ENCODE results near the gene GNRHR. TPM values are rescaled to one million over a fixed set of nuclear protein-coding genes. Genes with fewer than 3 reads are reported as not detected.
"Not testable (repeated sequence)": the region's sequence is repeated elsewhere in the genome, so short reads cannot be mapped to it uniquely, and the experiment has no call there.

The GNRHR gene, protein sequence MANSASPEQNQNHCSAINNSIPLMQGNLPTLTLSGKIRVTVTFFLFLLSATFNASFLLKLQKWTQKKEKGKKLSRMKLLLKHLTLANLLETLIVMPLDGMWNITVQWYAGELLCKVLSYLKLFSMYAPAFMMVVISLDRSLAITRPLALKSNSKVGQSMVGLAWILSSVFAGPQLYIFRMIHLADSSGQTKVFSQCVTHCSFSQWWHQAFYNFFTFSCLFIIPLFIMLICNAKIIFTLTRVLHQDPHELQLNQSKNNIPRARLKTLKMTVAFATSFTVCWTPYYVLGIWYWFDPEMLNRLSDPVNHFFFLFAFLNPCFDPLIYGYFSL
- not detected for total RNA-seq

DNA sequence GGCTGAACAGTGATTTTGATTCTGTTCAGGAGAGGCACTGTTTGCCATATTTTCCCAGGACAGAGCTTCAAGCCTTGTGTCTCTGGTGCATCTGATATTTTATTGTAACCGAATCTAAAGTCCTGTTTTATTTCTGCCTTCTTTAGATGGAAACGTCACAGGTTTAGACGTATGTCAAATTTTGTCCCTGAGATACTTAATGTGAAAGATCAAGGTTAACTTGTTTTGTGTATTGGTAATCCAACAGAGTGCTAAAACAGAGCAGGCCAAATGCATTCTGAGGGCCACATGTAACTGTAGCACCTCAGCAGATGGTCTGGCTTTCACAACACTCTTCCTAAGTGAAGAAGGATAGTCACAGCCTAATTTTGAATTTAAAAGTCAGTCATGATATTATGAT lies at the start of gene GNRHR:
TSS of gene GNRHR (minus strand) at position 101 of the 400 bp plus-strand sequence. CDS start at position 48, 53 bp downstream.
- Mint-ChIP-seq H3K36me3 (no peaks in the 10 kb centered on the region), H3K27ac (no peak within 1 kb of the TSS), H3K4me1 (ENCODE audit: low read depth) (no peaks in the 10 kb centered on the region), H3K9me3 (no peaks in the 10 kb centered on the region), H3K4me3 (no peak within 1 kb of the TSS), H3K27me3 (no peaks in the 10 kb centered on the region)
- POLR2A ChIA-PET: no interaction called here
- intact Hi-C loops (cut with micrococcal nuclease): no loop called here
- CTCF ChIA-PET: no interaction called here
- DNase-seq: no peak

DNA sequence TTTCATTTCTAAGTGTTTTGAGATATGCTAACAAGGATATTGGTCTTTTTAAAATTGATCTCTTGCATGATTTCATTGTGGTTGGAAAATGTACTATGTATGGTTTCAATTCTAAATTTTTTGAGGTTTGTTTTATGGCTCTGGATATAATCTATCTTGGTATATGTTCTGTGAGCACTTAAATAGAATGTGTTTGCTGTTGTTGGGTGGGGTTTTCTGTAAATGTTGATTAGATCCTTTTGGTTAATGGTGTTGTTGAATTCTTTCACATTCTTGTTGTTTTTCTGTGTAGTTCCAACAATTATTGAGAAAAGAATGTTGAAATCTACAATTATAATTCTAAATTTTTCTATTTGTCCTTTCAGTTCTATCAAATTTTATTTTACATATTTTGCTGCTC lies 42.6 kb upstream of the GNRHR start:
- POLR2A ChIA-PET: no interaction called here
- CTCF ChIA-PET: no interaction called here
- no peaks in the 10 kb centered on the region for H3K9me3 Mint-ChIP-seq
- H3K4me3 Mint-ChIP-seq: no peak overlapping the region
- no peaks in the 10 kb centered on the region for H3K27me3 Mint-ChIP-seq
- H3K36me3 Mint-ChIP-seq: no peaks in the 10 kb centered on the region
- intact Hi-C loops (cut with micrococcal nuclease): no loop called here
- H3K4me1 Mint-ChIP-seq (ENCODE audit: low read depth): no peaks in the 10 kb centered on the region
- DNase-seq: no peak
- no peak overlapping the region for H3K27ac Mint-ChIP-seq

DNA sequence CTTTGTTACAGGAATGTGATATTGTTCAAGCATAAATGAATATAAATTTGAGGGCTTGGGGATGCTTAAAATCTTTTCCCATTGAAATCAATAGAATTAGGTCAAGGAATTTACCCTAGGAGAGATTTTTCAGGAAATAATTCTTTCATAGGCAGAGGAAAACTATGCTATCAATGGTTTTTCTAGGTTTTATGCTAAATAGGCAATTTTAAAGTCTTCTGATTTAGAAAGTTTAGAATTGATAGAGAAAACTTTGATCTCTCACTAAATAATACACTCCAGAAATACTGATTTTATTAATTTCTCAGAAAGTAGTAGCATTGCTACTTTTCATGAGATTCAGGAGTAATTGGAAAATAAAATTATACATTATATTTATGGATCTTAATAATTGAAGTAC lies 36.5 kb upstream of the GNRHR start:
- H3K9me3 Mint-ChIP-seq: no peaks in the 10 kb centered on the region
- intact Hi-C loops (cut with micrococcal nuclease): no loop called here
- POLR2A ChIA-PET: no interaction called here
- CTCF ChIA-PET: no interaction called here
- peaks cover 2% of the 10 kb centered on the region for H3K36me3 Mint-ChIP-seq
- DNase-seq: no peak
- no peak overlapping the region for H3K4me3 Mint-ChIP-seq
- H3K27me3 Mint-ChIP-seq: no peaks in the 10 kb centered on the region
- no peaks in the 10 kb centered on the region for H3K4me1 Mint-ChIP-seq (ENCODE audit: low read depth)
- no peak overlapping the region for H3K27ac Mint-ChIP-seq

DNA sequence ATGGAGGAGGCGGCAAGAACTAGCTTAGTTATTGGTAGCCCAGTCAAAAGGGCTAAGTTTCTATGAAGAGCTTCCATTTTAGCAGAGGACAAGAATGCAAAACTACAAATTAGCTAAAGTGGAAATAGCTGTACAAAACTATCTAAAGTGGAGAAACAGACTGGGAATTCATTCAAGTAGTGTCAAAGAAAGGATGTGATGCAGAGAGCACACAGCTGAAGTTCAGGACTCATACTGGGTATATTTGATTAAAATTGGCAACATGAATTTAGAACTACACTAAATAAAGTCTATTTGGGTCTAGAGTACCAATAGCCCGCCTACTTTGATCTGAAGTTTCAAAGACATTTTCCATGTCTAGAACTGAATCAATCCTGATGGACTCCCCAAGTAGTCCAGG lies 33.1 kb upstream of the GNRHR start:
- Mint-ChIP-seq H3K27me3 (no peaks in the 10 kb centered on the region), H3K9me3 (no peaks in the 10 kb centered on the region), H3K4me3 (no peak overlapping the region), H3K27ac (no peak overlapping the region), H3K36me3 (peaks cover 2% of the 10 kb centered on the region), H3K4me1 (ENCODE audit: low read depth) (no peaks in the 10 kb centered on the region)
- ChIA-PET POLR2A (no interaction called here), CTCF (no interaction called here)
- no peak for DNase-seq
- intact Hi-C loops (cut with micrococcal nuclease): no loop called here

DNA sequence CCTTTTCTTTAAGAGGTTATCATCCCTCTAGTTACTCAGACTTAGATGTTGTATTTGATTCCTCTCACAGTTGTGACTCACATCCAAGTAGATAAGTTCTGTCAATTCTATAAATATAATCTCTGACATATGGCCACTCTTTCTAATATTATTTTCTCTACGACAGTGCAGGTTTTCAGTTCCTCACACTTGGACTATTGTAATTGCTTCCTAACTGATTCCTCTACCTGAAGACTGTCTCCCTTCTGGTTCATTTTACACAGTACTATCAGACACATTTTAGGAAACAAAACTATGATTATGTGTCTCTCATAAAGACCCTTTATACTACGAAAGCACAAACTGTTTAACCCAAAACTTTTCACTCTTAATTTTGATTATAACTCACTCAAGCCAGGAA lies 31.3 kb upstream of the GNRHR start:
- no peaks in the 10 kb centered on the region for H3K9me3 Mint-ChIP-seq
- no peaks in the 10 kb centered on the region for H3K36me3 Mint-ChIP-seq
- no peaks in the 10 kb centered on the region for H3K4me1 Mint-ChIP-seq (ENCODE audit: low read depth)
- no peak overlapping the region for H3K27ac Mint-ChIP-seq
- POLR2A ChIA-PET: no interaction called here
- no peak overlapping the region for H3K4me3 Mint-ChIP-seq
- CTCF ChIA-PET: no interaction called here
- DNase-seq: no peak
- intact Hi-C loops (cut with micrococcal nuclease): no loop called here
- H3K27me3 Mint-ChIP-seq: no peaks in the 10 kb centered on the region

DNA sequence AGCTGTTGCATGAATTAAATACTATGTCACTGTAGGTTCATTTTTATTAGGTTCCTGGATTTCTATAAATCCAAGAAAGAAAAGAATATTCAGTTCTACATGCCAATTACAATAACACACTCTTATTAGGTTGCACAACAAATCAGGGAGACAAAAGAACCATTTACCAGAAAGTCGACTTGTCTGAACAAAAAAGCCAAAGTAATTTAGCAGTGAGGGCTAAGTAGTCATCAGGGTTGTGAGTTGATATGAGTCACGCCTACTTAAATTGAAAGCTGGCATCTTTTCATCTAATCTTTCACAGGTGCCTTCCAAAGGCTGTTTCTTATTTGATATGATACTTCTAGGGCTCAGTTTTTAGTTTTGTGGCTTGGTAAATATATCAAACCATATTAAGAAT lies 25.4 kb upstream of the GNRHR start:
- CTCF ChIA-PET: no interaction called here
- Mint-ChIP-seq H3K27me3 (no peaks in the 10 kb centered on the region), H3K4me3 (no peak overlapping the region), H3K4me1 (ENCODE audit: low read depth) (no peaks in the 10 kb centered on the region), H3K9me3 (no peaks in the 10 kb centered on the region), H3K27ac (no peak overlapping the region), H3K36me3 (no peaks in the 10 kb centered on the region)
- no peak for DNase-seq
- POLR2A ChIA-PET: no interaction called here
- intact Hi-C loops (cut with micrococcal nuclease): no loop called here

DNA sequence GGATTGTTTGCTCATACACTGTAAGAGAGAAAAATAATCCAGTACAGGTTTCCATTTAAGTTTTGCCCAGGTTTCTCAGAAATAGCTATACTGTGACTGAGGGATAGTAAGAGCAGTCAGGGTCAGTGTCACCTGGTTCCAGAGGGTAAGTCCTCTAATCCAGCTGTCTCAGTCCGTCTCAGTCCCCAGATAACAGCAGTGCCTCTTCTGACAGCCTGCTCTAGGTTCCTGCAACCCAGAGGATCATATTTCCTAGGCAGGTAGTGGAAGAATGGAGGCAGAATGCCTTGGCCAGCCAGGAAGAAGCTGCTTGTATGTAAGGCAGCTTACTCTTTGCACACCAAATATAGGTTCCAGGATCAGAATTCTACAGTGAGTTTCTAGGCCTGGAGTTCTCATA lies 22.6 kb upstream of the GNRHR start:
- intact Hi-C loops (cut with micrococcal nuclease): no loop called here
- Mint-ChIP-seq H3K27ac (no peak overlapping the region), H3K36me3 (no peaks in the 10 kb centered on the region), H3K9me3 (no peaks in the 10 kb centered on the region), H3K4me3 (no peak overlapping the region), H3K27me3 (no peaks in the 10 kb centered on the region), H3K4me1 (ENCODE audit: low read depth) (no peaks in the 10 kb centered on the region)
- ChIA-PET CTCF (interaction anchor here (1.3 kb wide), 1 partner anchor 30 kb away, joined by 3 read pairs; no protein-coding TSS in a partner anchor), POLR2A (no interaction called here)
- no peak for DNase-seq

DNA sequence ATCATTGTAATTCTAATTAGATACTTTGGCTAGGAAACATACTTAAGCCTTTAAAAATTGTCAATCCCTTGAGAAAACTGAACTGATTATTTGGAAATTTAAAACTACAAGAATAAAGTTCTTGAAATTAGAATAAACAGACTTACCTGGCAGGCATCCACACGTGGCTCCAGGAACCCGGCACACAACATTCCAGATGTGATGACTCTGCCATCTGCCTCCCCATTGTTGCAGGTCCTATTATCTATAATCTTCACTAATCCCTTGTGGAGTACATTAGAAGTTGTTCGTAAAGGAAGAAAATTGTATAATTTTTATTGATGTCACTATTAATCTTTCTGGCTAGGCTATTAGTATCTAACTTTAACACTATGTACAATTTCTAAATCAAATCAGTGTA lies 16.2 kb upstream of the GNRHR start:
- DNase-seq: no peak
- no peaks in the 10 kb centered on the region for H3K36me3 Mint-ChIP-seq
- H3K27me3 Mint-ChIP-seq: no peaks in the 10 kb centered on the region
- ChIA-PET POLR2A (no interaction called here), CTCF (interaction anchor here (1.2 kb wide), 1 partner anchor 24 kb away, joined by 4 read pairs; no protein-coding TSS in a partner anchor)
- intact Hi-C loops (cut with micrococcal nuclease): loop anchor here (1.0 kb wide), 1 partner anchor 27 kb away; no protein-coding TSS in a partner anchor
- H3K27ac Mint-ChIP-seq: no peak overlapping the region
- no peaks in the 10 kb centered on the region for H3K4me1 Mint-ChIP-seq (ENCODE audit: low read depth)
- no peaks in the 10 kb centered on the region for H3K9me3 Mint-ChIP-seq
- no peak overlapping the region for H3K4me3 Mint-ChIP-seq

DNA sequence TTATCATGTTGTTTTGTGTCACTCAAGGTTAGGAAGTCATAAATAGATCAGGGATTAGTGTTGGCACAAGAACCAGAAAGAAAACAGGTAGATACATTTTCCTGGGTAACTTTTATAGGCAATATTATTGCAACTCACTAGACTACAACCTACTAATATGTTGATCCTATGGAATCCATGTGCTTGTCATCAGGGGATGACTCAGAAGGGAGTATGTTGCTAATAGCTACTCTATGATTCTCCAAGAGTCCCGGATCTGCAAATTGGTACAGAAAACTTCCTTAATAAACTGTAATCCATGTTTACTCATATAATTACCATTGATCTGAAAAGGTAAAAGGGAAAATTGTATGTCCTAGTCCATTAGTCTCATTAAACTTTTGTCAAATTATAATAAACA lies 11.7 kb upstream of the GNRHR start:
- intact Hi-C loops (cut with micrococcal nuclease): no loop called here
- Mint-ChIP-seq H3K4me3 (no peak overlapping the region), H3K27me3 (no peaks in the 10 kb centered on the region), H3K9me3 (no peaks in the 10 kb centered on the region), H3K36me3 (no peaks in the 10 kb centered on the region), H3K27ac (no peak overlapping the region), H3K4me1 (ENCODE audit: low read depth) (peaks cover 4% of the 10 kb centered on the region)
- no peak for DNase-seq
- ChIA-PET POLR2A (no interaction called here), CTCF (interaction anchor here (0.6 kb wide), 1 partner anchor 47 kb away, joined by 3 read pairs; no protein-coding TSS in a partner anchor)

DNA sequence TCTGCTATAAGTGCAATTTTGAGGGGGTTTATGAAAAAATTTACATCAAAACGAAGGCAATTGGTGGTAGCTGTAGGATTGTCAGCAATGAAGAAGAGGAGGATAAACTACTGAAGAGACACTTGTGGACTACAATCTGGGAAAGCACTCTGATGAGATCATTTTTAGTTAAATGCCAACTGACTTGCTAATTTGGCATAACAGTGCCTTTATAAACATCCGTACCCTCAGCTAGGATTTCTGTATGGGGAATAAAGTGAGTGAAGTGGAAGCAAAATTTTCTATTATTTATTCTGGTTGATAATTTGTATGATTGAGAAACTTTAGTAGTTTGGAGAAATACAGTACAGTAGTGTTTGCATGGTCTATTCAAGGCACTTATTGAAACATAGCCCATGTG lies 11.2 kb upstream of the GNRHR start:
- Mint-ChIP-seq H3K4me1 (ENCODE audit: low read depth) (peaks cover 4% of the 10 kb centered on the region), H3K27ac (no peak overlapping the region), H3K27me3 (no peaks in the 10 kb centered on the region), H3K4me3 (no peak overlapping the region), H3K9me3 (no peaks in the 10 kb centered on the region), H3K36me3 (no peaks in the 10 kb centered on the region)
- POLR2A ChIA-PET: no interaction called here
- no peak for DNase-seq
- intact Hi-C loops (cut with micrococcal nuclease): no loop called here
- CTCF ChIA-PET: interaction anchor here (2.2 kb wide), 1 partner anchor 19 kb away, joined by 10 read pairs; no protein-coding TSS in a partner anchor

DNA sequence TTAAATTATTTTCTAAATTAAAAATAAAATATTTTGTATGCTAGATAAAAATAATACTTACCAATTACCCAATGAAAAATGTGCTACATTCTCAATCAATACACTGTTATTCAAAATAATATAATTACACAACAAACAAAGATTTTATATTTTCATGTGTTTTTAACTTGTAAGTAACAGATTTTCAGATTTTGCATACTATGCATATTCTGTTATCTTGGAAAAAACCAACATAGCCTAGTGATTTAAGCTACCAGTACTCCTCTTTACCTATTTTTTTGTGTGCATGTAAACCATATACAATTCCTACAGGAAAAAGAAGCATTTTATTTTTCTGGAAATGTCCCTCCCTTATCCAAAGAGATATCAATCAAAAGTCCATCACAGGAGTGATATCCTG lies 10.0 kb upstream of the GNRHR start:
- H3K27ac Mint-ChIP-seq: no peak overlapping the region
- ChIA-PET POLR2A (no interaction called here), CTCF (interaction anchor here (2.2 kb wide), 1 partner anchor 18 kb away, joined by 10 read pairs; no protein-coding TSS in a partner anchor)
- DNase-seq: no peak
- no peaks in the 10 kb centered on the region for H3K27me3 Mint-ChIP-seq
- peaks cover 4% of the 10 kb centered on the region for H3K4me1 Mint-ChIP-seq (ENCODE audit: low read depth)
- no peaks in the 10 kb centered on the region for H3K36me3 Mint-ChIP-seq
- H3K4me3 Mint-ChIP-seq: no peak overlapping the region
- H3K9me3 Mint-ChIP-seq: no peaks in the 10 kb centered on the region
- intact Hi-C loops (cut with micrococcal nuclease): no loop called here

DNA sequence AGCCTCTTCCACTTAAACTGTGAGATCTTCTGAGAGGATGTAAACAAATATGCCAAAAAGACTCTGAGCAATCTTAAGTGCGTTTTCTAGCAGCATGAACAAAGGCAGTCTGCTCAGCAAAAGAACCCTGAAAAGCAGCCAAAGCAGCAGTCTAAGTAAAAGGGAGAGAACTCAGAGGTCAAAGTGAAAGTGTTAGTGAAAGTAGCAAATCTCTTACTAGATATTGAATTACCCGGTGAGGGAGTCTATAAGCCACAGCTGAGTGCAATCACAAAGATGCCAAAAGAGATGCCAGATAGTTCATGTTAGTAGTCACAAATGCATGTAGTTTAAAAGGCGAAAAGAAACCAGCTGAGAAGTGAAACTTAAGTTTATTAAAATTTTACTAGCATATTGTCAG lies 7.9 kb upstream of the GNRHR start:
- CTCF ChIA-PET: interaction anchor here (2.3 kb wide), 1 partner anchor 15 kb away, joined by 11 read pairs; no protein-coding TSS in a partner anchor
- intact Hi-C loops (cut with micrococcal nuclease): no loop called here
- POLR2A ChIA-PET: no interaction called here
- no peaks in the 10 kb centered on the region for H3K36me3 Mint-ChIP-seq
- H3K4me1 Mint-ChIP-seq (ENCODE audit: low read depth): peaks cover 4% of the 10 kb centered on the region
- no peak for DNase-seq
- no peak overlapping the region for H3K27ac Mint-ChIP-seq
- H3K27me3 Mint-ChIP-seq: no peaks in the 10 kb centered on the region
- H3K4me3 Mint-ChIP-seq: no peak overlapping the region
- no peaks in the 10 kb centered on the region for H3K9me3 Mint-ChIP-seq

DNA sequence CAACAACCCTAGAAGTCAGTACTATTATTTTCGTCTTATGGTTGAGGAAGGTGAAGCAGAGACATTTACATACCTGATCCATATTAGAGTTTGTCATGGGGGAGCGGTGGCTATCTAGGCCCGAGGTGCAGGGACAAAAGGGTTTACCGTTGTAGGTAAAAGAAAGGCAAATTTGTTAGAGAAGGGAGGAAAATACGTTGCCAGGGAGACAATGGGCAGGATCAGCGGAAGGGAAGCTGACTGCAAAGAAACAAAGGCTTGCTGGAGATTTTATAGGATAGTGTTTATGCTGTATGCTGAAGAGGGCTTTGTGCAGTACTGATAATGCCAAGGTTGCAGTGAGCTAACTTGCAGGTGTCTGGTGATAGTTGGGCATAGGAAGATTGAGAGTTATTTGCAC lies 2.8 kb upstream of the GNRHR start:
- H3K27ac Mint-ChIP-seq; H3K4me3 Mint-ChIP-seq; H3K27me3 Mint-ChIP-seq; H3K4me1 Mint-ChIP-seq (ENCODE audit: low read depth); H3K9me3 Mint-ChIP-seq; H3K36me3 Mint-ChIP-seq; intact Hi-C loops (cut with micrococcal nuclease); DNase-seq: not testable (repeated sequence)
- ChIA-PET CTCF (interaction anchor here (0.8 kb wide), 1 partner anchor 10 kb away, joined by 3 read pairs; no protein-coding TSS in a partner anchor), POLR2A (interaction anchor here (0.5 kb wide), 1 partner anchor 113 kb away, joined by 3 read pairs; no protein-coding TSS in a partner anchor)
